ENCODE data around the gene GNAI3. TPM values are rescaled to one million over a fixed set of nuclear protein-coding genes. Genes with fewer than 3 reads are reported as not detected.

GNAI3 gene
- total RNA-seq, 1 experiment from 2014 or later: 10.0 TPM

GRCh38 chr1:109517337-109517736 lies 31.1 kb upstream of the GNAI3 start:
- no peak overlapping the region for H2AFZ ChIP-seq
- H3K27me3 ChIP-seq (ENCODE audit: insufficient read depth, low read depth): peaks cover 22% of the 10 kb centered on the region; the same call in 1 of the 2 replicates
- CTCF ChIA-PET: no interaction called here
- H3K9me2 ChIP-seq (ENCODE audit: insufficient read depth): no peaks in the 10 kb centered on the region; the same call in 1 of the 2 replicates
- H3K4me1 ChIP-seq (replicated peaks; ENCODE audit: insufficient read depth): no peaks in the 10 kb centered on the region
- intact Hi-C loops (cut with micrococcal nuclease; ENCODE audit: unreplicated experiment): no loop called here
- no TSS peak for BruUV-seq (replicated peaks)
- H3K4me2 ChIP-seq: no peak overlapping the region
- POLR2A ChIA-PET (ENCODE audit: unreplicated experiment): no interaction called here
- TF ChIP-seq, protein P1, sequence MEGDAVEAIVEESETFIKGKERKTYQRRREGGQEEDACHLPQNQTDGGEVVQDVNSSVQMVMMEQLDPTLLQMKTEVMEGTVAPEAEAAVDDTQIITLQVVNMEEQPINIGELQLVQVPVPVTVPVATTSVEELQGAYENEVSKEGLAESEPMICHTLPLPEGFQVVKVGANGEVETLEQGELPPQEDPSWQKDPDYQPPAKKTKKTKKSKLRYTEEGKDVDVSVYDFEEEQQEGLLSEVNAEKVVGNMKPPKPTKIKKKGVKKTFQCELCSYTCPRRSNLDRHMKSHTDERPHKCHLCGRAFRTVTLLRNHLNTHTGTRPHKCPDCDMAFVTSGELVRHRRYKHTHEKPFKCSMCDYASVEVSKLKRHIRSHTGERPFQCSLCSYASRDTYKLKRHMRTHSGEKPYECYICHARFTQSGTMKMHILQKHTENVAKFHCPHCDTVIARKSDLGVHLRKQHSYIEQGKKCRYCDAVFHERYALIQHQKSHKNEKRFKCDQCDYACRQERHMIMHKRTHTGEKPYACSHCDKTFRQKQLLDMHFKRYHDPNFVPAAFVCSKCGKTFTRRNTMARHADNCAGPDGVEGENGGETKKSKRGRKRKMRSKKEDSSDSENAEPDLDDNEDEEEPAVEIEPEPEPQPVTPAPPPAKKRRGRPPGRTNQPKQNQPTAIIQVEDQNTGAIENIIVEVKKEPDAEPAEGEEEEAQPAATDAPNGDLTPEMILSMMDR (conservative IDR thresholded peaks at IDR 0.05): no peak
- TF ChIP-seq EZH2 (IDR thresholded peaks at IDR 0.05; ENCODE audit: low read depth): no peak
- no peak overlapping the region for H3K27ac ChIP-seq
- no peaks in the 10 kb centered on the region; the same call in 1 of the 2 replicates for H3F3A ChIP-seq (ENCODE audit: insufficient read depth, low read depth)
- H3K79me2 ChIP-seq (ENCODE audit: low read depth): no peaks in the 10 kb centered on the region
- no peak overlapping the region for H3K4me3 ChIP-seq
- H3K9me3 ChIP-seq (ENCODE audit: insufficient read depth, low read depth): no peaks in the 10 kb centered on the region
- no peak for DNase-seq
- no peaks in the 10 kb centered on the region for H3K36me3 ChIP-seq (ENCODE audit: low read depth)
- no peaks in the 10 kb centered on the region for H4K20me1 ChIP-seq (ENCODE audit: insufficient read depth)

GRCh38 chr1:109521002-109521951 lies 27.1 kb upstream of the GNAI3 start:
- no peaks in the 10 kb centered on the region for H3K9me3 ChIP-seq (ENCODE audit: insufficient read depth, low read depth)
- H3K4me2 ChIP-seq: no peak overlapping the region
- BruUV-seq (replicated peaks): no TSS peak
- ChIA-PET POLR2A (ENCODE audit: unreplicated experiment) (no interaction called here), CTCF (interaction anchor here (0.9 kb wide), 1 partner anchor 22 kb away, joined by 3 read pairs; no protein-coding TSS in a partner anchor)
- intact Hi-C loops (cut with micrococcal nuclease; ENCODE audit: unreplicated experiment): no loop called here
- no peak overlapping the region for H3K27ac ChIP-seq
- no peak overlapping the region for H2AFZ ChIP-seq
- H3K9me2 ChIP-seq (ENCODE audit: insufficient read depth): no peaks in the 10 kb centered on the region
- H3K27me3 ChIP-seq (ENCODE audit: insufficient read depth, low read depth): peaks cover 35% of the 10 kb centered on the region; the same call in 1 of the 2 replicates
- TF ChIP-seq, protein P1 (conservative IDR thresholded peaks at IDR 0.05): no peak
- TF ChIP-seq EZH2 (IDR thresholded peaks at IDR 0.05; ENCODE audit: low read depth): no peak
- H4K20me1 ChIP-seq (ENCODE audit: insufficient read depth): no peaks in the 10 kb centered on the region
- H3K79me2 ChIP-seq (ENCODE audit: low read depth): no peaks in the 10 kb centered on the region
- H3K4me3 ChIP-seq: no peak overlapping the region
- H3F3A ChIP-seq (ENCODE audit: insufficient read depth, low read depth): no peaks in the 10 kb centered on the region
- no peaks in the 10 kb centered on the region for H3K4me1 ChIP-seq (replicated peaks; ENCODE audit: insufficient read depth)
- no peaks in the 10 kb centered on the region for H3K36me3 ChIP-seq (ENCODE audit: low read depth)
- DNase-seq: no peak

DNA sequence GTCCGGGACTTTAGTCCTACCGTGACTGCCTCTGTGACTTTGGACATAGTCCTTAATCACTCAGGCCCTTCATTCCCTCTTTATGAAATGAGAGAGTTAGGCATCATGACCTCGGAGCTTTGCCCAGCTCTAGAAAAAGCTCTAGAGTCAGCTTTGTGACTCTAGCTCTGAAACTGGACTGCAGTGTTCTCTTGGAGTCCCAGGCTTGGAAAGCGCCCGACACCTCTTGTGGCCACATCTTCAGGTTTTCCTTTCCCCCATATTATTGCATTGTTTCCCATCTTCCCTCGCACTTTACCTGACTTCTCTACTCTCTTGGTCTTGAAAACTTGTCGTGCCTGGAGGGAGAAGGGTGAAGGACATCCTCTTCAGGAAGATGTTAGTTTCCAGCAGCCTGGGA lies 26.4 kb upstream of the GNAI3 start:
- Histone ChIP-seq H4K20me1 (ENCODE audit: insufficient read depth) (no peaks in the 10 kb centered on the region), H3K4me3 (no peak overlapping the region), H3K9me3 (ENCODE audit: insufficient read depth, low read depth) (no peaks in the 10 kb centered on the region), H3K36me3 (ENCODE audit: low read depth) (no peaks in the 10 kb centered on the region), H3F3A (ENCODE audit: insufficient read depth, low read depth) (no peaks in the 10 kb centered on the region), H3K27ac (no peak overlapping the region), H3K79me2 (ENCODE audit: low read depth) (no peaks in the 10 kb centered on the region), H3K9me2 (ENCODE audit: insufficient read depth) (no peaks in the 10 kb centered on the region), H3K27me3 (ENCODE audit: insufficient read depth, low read depth) (peaks cover 41% of the 10 kb centered on the region), H2AFZ (no peak overlapping the region), H3K4me2 (no peak overlapping the region), H3K4me1 (replicated peaks; ENCODE audit: insufficient read depth) (no peaks in the 10 kb centered on the region)
- ChIA-PET POLR2A (ENCODE audit: unreplicated experiment) (no interaction called here), CTCF (interaction anchor here (0.9 kb wide), 1 partner anchor 23 kb away, joined by 3 read pairs; no protein-coding TSS in a partner anchor)
- no peak for TF ChIP-seq EZH2 (IDR thresholded peaks at IDR 0.05; ENCODE audit: low read depth)
- DNase-seq: no peak
- intact Hi-C loops (cut with micrococcal nuclease; ENCODE audit: unreplicated experiment): no loop called here
- BruUV-seq (replicated peaks): no TSS peak

Measured in PC-9 (cell line).